GM18499 (cell line): ENCODE data around the gene ZBED6.

Experiments used
- ATAC-seq: cut with Tn5 transposase; IDR thresholded peaks from one replicate; pipeline ENCODE4 v1.9.1; 2021; ENCODE audit warnings: moderate number of reproducible peaks; ENCODE audit not compliant: insufficient read depth, unreplicated experiment

The ZBED6 gene

GRCh38 chr1:203835476-203835875, 40.1 kb downstream of the ZBED6 start:
- no peak for ATAC-seq

GRCh38 chr1:203839081-203839480, 43.7 kb downstream of the ZBED6 start:
- ATAC-seq = no peak

- no peak for ATAC-seq
These were observed 44.9 kb downstream of the ZBED6 start for GRCh38 chr1:203840208-203840808.

- no peak for ATAC-seq
These were observed 47.1 kb downstream of the ZBED6 start for GRCh38 chr1:203842559-203842876.

- ATAC-seq = no peak
These were observed 48.0 kb downstream of the ZBED6 start for GRCh38 chr1:203843435-203843834.
